IPS-15b (cell line): Measurements from ENCODE around the gene NANOS3.
"Not testable (repeated sequence)": the region's sequence is repeated elsewhere in the genome, so short reads cannot be mapped to it uniquely, and the experiment has no call there.

Experiments
- H3K27me3 ChIP-seq: one replicate; pipeline ENCODE4 v1.6.1; 2013; ENCODE audit warnings: low read length; ENCODE audit not compliant: control insufficient read depth, insufficient read depth
- H3K36me3 ChIP-seq: one replicate; pipeline ENCODE4 v1.6.1; 2013; ENCODE audit warnings: low read length; ENCODE audit not compliant: control insufficient read depth, insufficient read depth
- H3K4me1 ChIP-seq: one replicate; pipeline ENCODE4 v1.6.1; 2013; ENCODE audit warnings: mild to moderate bottlenecking, low read length; ENCODE audit not compliant: control insufficient read depth, insufficient read depth
- H3K4me3 ChIP-seq: one replicate; pipeline ENCODE4 v1.5.1; 2013; ENCODE audit warnings: low read depth, low read length
- H3K9ac ChIP-seq: one replicate; pipeline ENCODE4 v1.6.1; 2013; ENCODE audit warnings: low read depth, mild to moderate bottlenecking, low read length
- H3K9me3 ChIP-seq: one replicate; pipeline ENCODE4 v1.6.1; 2013; ENCODE audit warnings: mild to moderate bottlenecking, low read length; ENCODE audit not compliant: control insufficient read depth, insufficient read depth

The NANOS3 gene

DNA sequence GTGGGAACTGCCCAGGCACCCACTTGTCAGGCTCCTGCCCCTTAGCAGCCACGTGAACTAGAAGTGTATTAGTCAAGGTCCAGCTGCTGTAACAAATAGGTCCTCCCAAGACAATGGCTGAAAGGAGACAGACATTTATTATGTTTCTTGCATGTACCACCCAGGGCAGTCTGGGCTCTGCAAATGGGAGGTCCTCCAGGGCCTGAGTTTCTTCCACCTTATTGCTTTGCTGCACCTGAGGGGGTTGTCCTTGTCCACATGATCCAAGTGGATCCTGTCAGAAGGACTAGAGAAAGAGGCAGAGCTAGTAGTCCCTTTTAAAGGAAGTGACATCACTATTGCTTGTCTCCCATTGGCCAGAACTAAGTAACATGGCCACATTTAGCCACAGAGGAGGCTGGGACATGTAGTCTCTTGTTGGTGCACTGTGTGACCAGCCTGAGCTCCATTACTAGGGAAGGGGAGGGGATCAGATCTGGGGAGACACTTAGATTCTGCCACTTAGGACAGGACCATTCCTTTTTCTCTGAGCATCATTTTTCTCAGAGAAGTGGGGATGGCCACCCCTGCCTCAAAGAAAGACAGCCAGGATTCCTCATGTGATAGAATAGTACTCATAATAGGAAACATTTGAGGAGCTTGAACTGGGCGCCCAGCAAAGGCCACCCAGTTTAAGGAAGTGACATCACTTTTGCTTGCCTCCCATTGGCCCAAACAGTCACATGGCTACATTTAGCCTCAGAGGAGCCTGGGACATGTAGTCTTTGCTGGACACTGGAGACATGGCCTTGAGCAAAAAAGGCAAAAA is 44.2 kb downstream of the NANOS3 start:
- Histone ChIP-seq H3K36me3 (peaks cover 35% of the 10 kb centered on the region), H3K9ac (no peak overlapping the region), H3K4me1 (no peaks in the 10 kb centered on the region), H3K27me3 (no peaks in the 10 kb centered on the region), H3K9me3 (no peaks in the 10 kb centered on the region), H3K4me3 (no peak overlapping the region)

GRCh38 chr19:13922118-13922517 is 45.2 kb downstream of the NANOS3 start:
- H3K27me3 ChIP-seq, H3K9ac ChIP-seq, H3K4me3 ChIP-seq, H3K4me1 ChIP-seq, H3K9me3 ChIP-seq: not testable (repeated sequence)
- H3K36me3 ChIP-seq = peaks cover 45% of the 10 kb centered on the region

- no peak overlapping the region for H3K4me3 ChIP-seq
- no peaks in the 10 kb centered on the region for H3K27me3 ChIP-seq
- no peak overlapping the region for H3K9ac ChIP-seq
- no peaks in the 10 kb centered on the region for H3K9me3 ChIP-seq
- no peaks in the 10 kb centered on the region for H3K4me1 ChIP-seq
- H3K36me3 ChIP-seq = peaks cover 53% of the 10 kb centered on the region
These were observed 46.5 kb downstream of the NANOS3 start for GRCh38 chr19:13923194-13923987.

GRCh38 chr19:13926010-13926409 is 49.1 kb downstream of the NANOS3 start:
- Histone ChIP-seq H3K4me1 (no peaks in the 10 kb centered on the region), H3K4me3 (no peak overlapping the region), H3K9ac (no peak overlapping the region), H3K36me3 (peaks cover 44% of the 10 kb centered on the region), H3K27me3 (no peaks in the 10 kb centered on the region), H3K9me3 (no peaks in the 10 kb centered on the region)

GRCh38 chr19:13926715-13927114 is 49.8 kb downstream of the NANOS3 start:
- Histone ChIP-seq H3K36me3 (peaks cover 37% of the 10 kb centered on the region), H3K4me1 (no peaks in the 10 kb centered on the region), H3K9me3 (no peaks in the 10 kb centered on the region), H3K9ac (no peak overlapping the region), H3K27me3 (no peaks in the 10 kb centered on the region), H3K4me3 (no peak overlapping the region)

- Histone ChIP-seq H3K4me3 (no peak overlapping the region), H3K27me3 (no peaks in the 10 kb centered on the region), H3K36me3 (peaks cover 26% of the 10 kb centered on the region), H3K4me1 (no peaks in the 10 kb centered on the region), H3K9ac (no peak overlapping the region), H3K9me3 (no peaks in the 10 kb centered on the region)
These were observed 52.4 kb downstream of the NANOS3 start for GRCh38 chr19:13929340-13929739.

- Histone ChIP-seq H3K9ac (no peak overlapping the region), H3K36me3 (peaks cover 26% of the 10 kb centered on the region), H3K4me3 (no peak overlapping the region), H3K4me1 (no peaks in the 10 kb centered on the region), H3K9me3 (no peaks in the 10 kb centered on the region), H3K27me3 (no peaks in the 10 kb centered on the region)
These were observed 53.0 kb downstream of the NANOS3 start for GRCh38 chr19:13929956-13930355.
